ENCODE data around the gene SEPHS1.
A peak's percentile ranks its signal among the peaks of the same experiment; 100 is the strongest.
"Not testable (repeated sequence)": the region's sequence is repeated elsewhere in the genome, so short reads cannot be mapped to it uniquely, and the experiment has no call there.

The SEPHS1 gene

DNA sequence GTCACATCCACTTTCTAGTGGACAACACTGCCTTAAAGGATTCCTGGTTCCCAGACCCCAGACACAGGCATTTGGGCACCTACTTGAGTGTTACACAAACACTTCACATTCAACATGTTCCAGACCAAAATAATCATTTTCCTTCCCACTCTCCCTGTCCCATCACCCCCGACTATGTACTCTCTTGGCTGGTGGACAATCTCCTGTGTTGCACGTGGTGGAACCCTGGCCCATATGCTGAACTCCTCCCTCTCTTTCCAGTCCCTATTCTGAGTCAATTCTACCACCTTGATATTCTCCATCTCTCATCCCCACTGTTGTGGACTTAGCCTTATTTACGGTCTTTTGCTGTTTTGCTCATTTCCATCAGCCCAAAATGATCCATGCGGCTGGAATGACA, 8.3 kb upstream of the SEPHS1 start:
- no peak for DNase-seq

DNA sequence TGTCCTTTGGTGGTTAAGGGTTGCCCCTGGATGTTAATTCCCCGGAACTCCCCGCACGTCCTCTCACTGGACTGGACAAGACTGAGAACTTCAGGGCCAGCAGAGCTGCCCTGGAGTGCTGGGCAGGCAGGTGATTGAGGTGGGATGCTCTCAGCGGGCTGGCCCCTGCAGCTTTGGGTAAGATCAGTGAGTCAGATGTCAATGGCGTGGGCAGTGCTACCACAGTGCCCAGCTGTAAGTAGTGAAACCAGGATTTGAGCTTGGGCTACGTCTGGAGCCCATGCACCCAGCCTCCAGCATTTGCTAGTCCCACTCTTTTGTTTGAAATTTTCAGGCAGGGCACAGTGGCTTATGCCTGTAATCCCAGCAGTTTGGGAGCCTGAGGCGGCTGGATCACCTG, 6.7 kb upstream of the SEPHS1 start:
- DNase-seq = no peak

DNA sequence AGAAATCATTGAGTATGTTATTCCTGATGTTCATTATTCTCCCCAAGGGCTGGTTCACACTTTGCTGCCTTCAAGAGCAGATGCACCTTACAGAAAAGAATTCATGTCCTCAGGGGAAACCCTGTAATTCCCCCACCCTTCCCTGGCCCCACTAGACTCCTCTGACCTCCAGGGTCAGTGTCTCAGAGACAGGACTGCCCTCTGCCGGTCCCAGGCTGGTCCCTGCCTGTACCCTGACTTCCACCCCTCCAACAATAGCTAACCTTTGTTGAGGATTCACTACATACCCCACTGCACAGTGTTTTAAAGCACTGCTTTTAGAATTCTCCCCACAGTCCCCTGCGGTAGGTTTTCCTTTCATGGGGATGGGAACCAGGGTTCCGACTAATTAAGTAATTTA, 4.4 kb upstream of the SEPHS1 start:
- DNase-seq = no peak

DNA sequence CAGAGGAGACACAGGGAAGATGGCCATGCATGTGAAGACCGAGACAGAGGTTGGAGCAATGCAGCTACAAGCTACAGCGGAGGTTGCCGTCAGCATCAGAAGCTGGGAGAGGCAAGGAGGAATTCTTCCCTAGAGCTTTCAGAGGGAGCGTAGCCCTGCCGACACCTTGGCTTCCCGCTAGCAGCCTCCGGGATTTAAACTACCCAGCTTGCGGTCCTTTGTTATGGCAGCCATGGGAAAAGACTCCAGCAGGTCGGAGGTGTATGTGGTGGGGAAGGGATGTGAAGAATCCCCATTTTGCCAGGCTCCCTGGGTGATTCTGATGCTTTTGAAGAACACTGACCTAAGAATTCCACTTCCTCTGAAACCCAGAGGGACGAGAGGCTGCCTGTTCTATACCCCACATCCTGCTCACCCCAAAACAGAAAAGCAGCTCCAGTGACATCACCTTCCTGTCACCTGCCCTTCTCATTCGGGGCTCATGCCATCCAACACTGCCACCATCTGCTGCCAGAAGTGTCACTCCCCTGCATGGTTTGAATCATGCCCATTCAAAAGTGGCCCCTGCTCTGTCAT, 3.3 kb upstream of the SEPHS1 start:
- DNase-seq = peak; percentile 16

DNA sequence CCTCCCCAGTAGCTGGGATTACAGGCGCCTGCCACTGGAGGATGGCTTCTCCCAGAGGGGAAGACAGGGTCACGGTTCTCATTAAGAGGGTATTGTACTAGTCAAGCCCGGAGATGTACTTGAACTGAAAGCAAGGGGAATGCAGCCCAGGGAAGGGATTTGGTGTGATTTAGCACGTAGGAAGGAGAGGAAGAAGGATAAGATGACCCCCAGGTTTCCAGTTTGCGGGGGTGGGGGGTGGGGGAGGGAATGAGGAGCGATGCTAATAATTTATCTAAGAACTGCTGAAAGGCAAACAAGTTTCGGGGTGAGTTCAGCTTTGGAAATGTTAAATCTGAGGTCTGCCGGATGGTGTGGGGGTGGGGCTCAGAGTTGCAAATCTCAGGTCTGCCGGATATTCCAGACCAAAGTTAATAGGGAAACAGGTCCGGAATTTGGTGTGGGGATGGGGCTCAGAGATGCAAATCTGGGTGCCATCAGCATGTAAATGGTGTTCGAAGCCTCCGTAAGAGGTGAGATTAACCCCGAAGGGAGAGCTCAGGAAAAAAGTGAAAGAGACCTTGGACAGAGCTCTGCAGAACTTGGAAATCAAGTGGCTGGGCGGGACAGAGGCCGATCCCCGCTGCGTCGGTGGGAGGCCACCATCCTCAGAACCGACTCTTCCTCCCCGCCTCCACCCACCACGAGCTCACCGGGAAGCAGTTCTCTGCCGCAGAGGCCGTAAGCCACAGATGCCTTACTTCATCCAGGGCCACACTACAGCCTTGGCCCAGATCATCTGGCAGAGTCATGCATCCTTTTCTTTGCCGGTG, 1.6 kb upstream of the SEPHS1 start:
- peak; percentile 31 for DNase-seq

DNA sequence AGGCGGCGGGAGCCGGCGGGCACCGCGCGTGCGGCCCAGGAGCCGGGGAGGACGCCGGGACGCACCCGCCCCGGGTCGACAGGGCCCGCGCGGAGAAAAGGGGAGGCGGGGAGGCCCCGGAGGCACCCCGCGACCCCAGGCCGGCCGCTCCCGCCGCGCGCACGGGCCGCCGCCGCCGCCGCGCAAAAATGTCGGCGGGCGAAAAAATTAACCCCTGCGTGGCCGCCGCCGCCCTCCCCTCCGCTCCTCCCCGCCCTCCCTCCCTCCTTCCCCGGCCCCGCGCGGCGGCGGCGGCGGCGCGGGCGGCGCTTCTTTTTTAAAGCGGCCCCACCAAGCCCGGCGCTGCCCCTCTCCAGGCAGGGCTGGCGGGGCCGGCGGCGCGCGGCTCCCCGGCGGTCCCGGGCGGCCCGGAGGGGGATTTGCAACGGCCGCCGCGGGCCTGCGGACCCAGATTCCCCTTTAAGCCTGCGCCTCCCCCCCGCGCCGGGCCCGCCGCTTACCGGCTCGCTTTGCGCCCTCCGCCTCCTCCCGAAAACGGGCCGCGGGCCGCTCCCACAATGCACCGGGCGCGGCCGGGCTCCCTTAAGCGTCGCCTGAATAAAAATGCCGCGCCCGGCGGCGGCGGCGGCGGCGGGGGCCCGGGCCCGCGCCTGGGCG, 465 bp downstream of the SEPHS1 start:
- DNase-seq = peak; percentile 85

DNA sequence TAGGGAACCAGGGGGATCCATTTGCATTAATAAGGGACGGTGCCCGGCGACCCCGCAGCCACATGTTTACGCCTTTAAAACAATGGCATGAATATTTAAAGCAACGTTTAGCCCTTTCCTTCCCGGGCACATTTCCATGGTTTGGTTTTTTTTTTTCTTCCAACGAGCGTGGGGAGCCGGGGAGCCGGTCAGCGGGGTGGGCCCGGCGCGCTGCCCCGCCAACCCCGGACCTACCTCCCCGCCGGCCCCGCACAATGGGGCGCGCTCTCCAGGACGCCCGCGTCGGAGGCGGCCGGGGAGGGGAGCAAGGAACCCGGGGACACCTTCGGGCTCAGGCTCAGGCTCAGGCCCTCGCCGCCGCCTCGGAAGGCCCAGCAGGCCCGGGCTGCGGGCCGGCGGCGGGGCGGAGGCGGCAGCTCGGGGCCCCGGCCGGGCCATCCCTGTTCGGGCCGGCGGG, 1.0 kb downstream of the SEPHS1 start:
- no peak for DNase-seq

DNA sequence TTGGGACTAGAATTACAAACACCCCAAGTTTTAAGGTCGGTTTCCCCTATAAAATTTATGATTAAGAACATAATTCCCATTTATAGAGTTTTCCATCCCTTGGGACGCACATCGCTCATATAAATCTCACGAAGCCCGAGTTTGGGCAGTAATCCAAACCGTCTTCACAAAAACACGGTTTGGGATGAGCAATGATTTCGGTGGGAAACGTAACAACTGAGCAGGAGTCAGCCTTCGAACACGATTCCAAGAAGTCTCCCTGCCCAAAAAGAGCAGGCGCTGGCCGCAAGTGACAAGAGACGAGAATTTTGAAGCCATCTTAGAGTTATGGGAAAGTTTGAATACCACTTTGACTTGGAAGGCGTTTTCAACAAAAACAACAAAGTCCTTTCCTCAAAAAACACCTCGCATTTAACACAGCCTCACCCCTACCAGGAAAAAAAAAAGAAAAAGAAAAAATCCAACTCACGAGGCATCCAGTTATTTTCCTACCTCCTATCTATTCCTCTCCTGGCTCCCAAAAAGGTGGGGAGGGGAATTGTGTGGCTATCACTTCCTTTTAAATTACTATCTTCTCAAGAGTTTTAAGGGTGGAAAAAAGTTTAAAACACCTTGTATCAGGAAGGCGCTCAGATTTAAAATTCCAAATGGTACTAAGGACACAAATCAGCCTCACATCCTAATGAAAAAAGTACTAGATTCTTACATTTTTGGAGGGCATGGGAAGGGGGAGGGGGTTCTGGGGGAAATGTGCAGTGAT, 1.6 kb downstream of the SEPHS1 start:
- DNase-seq = no peak

DNA sequence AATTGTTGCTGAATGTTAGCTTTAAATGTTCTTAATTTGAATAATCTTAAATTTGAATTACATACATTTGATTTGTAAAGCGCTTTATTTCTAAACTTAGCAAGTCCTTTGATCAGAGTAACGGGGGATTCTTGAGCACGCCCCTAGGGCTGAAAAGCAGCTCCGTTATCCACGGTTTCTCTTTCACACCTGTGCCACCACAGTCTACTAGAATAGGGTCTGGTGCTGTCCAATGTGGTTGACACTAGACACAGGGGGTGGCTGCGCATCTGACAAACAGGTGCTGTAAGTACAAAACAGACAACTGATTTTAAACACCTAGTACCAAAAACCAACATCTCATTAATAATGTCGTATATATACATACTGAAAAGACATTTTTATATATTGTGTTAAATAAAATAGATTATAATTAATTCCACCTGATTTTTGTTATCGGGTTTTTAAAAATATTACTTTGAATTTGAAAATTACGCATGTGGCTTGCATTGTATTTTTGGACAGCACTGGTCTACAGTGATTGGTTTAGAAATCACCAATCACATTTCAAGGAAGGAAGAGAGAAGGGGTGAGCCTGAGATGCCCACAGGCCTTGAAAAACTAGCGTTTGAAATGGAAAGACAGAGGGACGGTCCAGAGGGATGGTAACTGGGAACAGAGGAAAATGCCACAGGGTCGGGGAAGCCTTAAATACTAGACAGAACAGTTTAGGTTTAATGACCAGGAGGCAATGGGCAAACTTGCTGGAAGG, 7.3 kb downstream of the SEPHS1 start:
- peak; percentile 17 for DNase-seq

DNA sequence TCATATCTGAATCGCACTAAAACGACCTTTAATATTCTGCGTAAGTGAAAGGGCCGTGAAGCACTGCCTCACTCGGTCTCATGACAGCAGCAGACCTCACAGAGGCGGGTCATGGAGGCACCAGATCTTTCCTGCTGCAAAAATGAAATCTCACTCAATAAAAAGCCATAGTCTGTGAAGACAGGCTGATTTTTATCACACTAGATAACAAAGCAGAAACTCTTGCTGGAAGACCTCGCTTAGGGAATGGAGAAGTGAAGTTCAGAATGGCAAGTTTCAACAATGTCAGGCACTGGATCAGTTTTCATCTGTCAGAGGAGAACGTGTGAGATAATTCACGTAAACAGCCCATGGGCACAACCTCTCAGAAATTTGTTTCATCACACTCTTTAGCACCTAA, 8.0 kb downstream of the SEPHS1 start:
- no peak for DNase-seq

DNA sequence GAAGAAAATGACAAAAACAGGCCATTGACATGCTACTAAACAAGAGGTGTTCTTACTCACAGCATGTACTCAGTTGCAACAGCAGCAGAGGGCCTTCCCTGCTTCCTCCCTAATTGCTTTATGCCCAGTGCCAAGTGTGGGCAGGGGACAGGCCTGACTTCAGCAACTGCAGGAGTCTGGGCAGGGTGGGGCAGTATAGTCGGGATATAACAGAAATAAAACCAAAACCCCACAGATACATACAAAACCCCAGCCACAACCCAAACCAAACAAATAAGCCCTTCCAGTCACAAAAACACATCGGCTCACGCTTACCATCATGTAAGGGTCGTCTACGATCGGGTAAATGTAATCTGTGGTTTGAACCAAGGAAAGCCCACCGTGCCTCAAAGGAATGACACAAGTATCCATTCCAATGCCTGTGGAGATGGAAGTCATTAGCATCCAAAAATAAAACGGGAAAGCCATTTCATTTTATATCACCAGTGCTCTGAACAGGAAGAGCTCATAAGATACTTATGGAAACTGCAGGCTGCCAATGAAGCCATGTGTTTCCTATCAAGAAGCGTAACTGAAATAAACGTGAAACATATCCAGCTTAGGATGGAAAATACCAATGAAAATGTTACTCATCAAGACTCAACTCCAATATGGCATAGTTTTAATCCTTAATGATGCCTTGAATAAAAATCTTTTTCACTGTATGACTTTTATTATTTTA, 9.5 kb downstream of the SEPHS1 start:
- no peak for DNase-seq

DNA sequence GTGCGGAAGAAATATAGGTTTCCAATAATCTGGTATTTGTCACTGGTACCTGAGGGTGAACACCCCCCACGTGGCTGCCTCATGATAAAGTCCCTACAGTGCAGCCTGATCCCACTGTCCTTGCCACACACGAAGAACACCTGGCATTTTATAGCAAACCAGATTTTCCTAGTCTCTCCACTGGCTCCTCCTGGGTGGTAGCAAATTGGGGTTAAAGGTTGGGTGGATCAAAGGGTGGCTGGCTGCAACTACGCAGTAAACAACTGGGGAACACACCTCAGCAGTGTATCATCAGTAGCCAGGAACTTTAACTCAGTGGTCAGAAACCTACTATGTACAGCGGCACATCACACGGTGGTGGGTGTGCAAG, 10.3 kb downstream of the SEPHS1 start:
- DNase-seq = no peak

DNA sequence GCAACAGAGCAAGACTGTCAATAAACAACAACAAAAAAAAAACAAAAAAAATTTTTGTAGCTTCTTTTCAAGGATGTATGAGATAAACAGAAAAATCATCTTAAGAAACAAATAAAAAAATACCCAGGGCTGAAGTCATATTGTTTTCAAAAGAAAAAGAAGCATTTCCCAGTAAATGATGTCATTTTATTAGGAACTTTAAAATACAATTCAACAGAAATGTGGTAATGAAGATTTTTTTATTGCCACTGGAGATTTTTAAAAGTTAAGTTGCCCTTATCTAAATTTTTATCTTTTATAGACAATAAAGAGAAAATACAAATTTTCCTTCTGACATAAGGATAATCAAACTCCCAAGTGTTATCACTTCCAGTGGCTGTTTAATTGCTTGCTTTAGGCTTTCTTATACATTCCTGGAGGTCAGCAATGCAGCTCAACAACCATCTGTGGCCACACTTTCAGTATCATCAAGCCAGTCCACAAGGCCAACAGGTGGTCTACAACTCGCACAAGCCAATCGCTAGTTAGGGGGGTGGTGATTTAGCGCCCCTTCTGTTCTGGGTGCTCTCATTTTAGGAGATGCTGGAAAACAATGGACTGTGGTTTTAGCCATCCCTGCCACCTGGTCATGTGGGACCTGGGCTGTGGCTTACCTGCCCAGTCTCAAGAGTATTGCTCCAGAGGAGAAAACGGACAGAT, 10.8 kb downstream of the SEPHS1 start:
- DNase-seq = no peak

DNA sequence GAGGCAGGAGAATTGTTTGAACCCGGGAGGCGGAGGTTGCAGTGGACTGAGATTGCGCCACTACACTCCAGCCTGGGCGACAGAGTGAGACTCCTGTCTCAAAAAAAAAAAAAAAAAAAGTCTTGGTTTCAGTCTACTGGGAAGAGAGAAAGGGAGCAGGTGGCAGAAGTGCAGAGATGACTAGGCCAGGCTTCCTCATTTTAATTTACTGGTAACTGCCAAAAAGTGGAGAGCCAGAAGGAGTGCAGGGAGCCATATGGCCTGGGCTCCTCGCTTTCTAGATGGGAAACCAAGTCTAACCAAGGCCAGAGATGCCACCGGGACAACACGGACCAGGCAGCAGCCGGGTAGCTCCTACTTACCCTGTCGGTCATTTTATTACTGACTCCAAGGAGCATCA, 12.2 kb downstream of the SEPHS1 start:
- DNase-seq = no peak

DNA sequence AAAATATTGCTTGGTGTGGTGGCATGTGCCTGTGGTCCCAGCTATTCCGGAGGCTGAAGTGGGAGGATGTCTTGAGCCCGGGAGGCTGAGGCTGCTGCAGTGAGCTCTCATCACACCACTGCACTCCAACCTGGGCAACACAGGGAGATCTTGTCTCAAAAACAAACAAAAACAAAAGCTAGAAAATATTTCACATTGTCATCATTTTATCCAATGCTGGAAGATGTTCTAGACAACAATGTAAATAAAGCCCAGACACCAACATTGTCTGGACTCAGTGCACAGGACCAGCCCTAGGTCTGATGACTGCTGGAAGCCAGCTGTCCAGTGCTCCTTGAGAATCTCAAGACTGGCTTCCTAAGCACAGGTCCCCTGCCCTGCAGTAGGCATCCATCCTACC, 13.5 kb downstream of the SEPHS1 start:
- DNase-seq = no peak

DNA sequence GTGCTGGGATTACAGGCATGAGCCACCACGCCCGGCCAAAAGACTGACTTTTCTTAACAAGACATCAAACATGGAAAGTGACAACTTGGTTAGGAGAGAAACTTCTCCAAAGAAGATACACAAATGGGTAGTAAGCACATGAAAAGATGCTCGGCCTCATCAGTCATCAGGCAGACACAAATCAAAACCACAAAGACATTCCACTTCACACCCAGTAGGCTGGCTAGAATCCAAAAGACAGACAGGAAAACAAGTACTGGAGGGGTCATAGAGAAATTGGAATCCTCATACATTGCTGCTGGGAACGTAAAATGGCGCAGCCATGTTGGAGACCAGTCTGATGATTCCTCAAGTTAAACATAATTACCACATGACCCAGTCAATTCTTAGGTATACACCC, 16.4 kb downstream of the SEPHS1 start:
- no peak for DNase-seq

DNA sequence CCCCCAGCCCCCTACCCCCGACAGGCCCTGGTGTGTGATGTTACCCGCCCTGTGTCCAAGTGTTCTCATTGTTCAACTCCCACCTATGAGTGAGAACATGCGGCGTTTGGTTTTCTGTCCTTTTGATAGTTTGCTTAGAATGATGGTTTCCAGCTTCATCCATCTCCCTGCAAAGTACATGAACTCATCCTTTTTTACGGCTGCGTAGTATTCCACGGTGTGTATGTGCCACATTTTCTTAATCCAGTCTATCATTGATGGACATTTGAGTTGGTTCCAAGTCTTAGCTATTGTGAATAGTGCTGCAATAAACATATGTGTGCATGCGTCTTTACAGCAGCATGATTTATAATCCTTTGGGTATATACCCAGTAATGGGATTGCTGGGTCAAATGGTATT, 17.1 kb downstream of the SEPHS1 start:
- DNase-seq = not testable (repeated sequence)

DNA sequence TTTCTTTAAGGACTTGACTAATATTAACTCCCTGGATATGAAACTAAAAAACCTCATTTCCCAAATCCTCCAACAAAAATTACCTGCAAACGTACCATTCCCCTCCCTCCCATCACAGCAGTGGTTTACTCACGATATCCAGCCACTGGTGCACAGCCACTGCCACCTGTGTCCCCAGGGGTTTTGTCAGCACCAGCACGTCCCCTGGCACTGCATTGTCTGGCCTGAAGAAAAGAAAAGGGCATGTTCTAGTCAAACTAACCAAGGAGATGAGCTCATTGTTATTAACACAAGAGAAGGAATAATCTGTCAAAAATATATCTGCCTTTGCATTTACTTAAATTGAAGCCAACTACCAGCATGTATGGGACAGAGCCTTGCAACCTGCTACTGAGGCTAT, 18.5 kb downstream of the SEPHS1 start:
- DNase-seq = no peak

DNA sequence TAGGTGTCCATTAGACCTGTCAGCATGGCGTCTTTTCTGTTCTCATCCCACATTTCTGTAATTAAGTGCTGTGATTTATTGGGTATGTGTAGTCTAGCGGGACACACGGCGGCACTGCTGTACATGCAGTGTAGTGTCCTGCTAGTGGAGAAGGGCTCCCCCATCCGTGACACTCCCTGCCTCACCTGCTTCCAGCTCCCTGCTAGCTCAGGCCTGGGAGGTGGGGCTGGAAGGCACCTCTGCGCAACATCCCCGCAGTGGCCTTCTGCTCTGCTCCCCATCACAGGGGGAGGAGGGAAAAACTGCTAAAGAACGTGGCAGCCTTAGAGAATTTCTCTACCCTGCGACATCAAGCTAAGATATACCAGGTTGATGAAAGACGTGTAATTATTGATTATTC, 19.5 kb downstream of the SEPHS1 start:
- DNase-seq = no peak

DNA sequence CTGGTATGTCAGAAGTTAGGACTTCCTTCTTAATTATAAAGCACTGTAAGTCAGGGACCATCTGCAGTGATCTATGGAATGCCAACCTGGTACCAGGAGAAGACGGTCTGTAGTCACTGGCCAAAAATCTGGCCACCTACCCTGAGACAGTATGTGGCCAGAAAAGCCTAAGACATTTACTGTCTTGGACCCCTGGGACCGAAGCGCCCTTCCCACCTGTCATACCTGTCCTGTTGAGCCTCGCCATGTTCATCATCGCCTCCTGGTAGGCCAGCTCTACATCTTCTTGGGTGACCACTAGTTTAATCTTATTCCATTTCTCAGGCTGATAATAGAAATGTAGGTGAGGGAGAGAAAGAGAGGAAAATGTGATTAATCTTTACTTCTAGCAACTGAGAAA, 20.0 kb downstream of the SEPHS1 start:
- no peak for DNase-seq

DNA sequence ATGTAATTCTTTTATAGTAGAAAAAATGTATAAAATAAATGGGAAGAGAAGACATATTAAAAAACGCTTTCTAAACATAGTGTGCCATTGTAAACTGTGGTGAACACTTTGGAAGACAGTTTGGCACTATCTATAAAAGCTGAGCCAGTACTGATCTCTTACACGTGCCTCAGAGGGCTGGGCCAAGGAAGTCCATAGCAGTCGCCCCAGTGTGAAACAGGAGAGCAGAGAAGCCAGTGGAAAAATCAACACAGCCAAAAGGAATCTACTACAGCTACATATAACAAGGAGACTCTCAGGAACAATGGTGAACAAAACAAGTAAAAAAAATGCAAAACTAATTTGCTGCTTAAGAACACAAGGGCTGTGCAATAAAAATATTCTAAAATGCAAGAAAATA, 20.6 kb downstream of the SEPHS1 start:
- no peak for DNase-seq
